WTC11 (cell line): ENCODE measurements around the gene ADNP2.

Source experiments
- FOXJ3 ChIP-seq: sonication (generic); formaldehyde crosslinking; IDR thresholded peaks from 2 replicates; pipeline ENCODE4 v1.9.0; 2021; ENCODE audit warnings: missing genetic modification reagents, mild to moderate bottlenecking, borderline replicate concordance
- IRF2 ChIP-seq: sonication (generic); formaldehyde crosslinking; IDR thresholded peaks from 2 replicates; pipeline ENCODE4 v1.8.0; 2022; ENCODE audit warnings: low read depth, missing genetic modification reagents, borderline replicate concordance
- TEAD4 ChIP-seq: sonication (generic); formaldehyde crosslinking; IDR thresholded peaks from 2 replicates; pipeline ENCODE4 v1.8.0; 2022; ENCODE audit warnings: mild to moderate bottlenecking, missing genetic modification reagents
- TF ChIP-seq, protein P1 (sequence below): fragments of 200-600 bp; IDR thresholded peaks from 2 replicates; pipeline ENCODE4 v1.8.0; 2022; ENCODE audit warnings: antibody characterized with exemption
- TF ChIP-seq, protein P2 (sequence below): sonication (generic); formaldehyde crosslinking; conservative IDR thresholded peaks from 2 replicates; pipeline ENCODE4 v1.8.1; 2022; ENCODE audit warnings: mild to moderate bottlenecking, missing genetic modification reagents

DNA sequence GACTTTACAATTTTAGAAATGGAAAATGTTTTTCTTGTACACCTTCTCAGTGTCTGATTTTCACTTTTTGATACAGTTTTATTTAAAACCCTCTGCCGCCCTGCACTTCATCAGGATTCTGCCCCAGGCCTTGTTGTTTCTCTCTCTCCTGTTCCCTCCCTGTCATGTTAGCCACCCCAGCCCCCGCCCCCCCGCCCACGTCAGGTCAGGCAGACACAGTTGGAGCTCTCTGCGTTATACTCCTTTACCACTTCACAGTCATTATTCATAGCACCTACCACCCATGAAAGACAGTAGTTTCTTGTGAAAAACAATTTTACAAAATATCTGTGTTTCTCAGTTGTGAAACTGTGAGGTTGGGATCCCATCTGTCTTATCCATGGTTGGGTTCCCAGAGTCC lies 21.5 kb downstream of the ADNP2 start:
- TF ChIP-seq TEAD4 (CRISPR knock-in tag): no peak
- TF ChIP-seq, protein P1, sequence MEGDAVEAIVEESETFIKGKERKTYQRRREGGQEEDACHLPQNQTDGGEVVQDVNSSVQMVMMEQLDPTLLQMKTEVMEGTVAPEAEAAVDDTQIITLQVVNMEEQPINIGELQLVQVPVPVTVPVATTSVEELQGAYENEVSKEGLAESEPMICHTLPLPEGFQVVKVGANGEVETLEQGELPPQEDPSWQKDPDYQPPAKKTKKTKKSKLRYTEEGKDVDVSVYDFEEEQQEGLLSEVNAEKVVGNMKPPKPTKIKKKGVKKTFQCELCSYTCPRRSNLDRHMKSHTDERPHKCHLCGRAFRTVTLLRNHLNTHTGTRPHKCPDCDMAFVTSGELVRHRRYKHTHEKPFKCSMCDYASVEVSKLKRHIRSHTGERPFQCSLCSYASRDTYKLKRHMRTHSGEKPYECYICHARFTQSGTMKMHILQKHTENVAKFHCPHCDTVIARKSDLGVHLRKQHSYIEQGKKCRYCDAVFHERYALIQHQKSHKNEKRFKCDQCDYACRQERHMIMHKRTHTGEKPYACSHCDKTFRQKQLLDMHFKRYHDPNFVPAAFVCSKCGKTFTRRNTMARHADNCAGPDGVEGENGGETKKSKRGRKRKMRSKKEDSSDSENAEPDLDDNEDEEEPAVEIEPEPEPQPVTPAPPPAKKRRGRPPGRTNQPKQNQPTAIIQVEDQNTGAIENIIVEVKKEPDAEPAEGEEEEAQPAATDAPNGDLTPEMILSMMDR: no peak
- no peak for TF ChIP-seq FOXJ3
- TF ChIP-seq, protein P2, sequence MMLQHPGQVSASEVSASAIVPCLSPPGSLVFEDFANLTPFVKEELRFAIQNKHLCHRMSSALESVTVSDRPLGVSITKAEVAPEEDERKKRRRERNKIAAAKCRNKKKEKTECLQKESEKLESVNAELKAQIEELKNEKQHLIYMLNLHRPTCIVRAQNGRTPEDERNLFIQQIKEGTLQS: no peak
- TF ChIP-seq IRF2 (CRISPR knock-in tag): no peak
